AG04449 (cell line): ENCODE data around the gene RWDD1.
A peak's percentile ranks its signal among the peaks of the same experiment; 100 is the strongest.

ENCODE experiments used
- CTCF ChIA-PET: fragments of 350-600 bp; formaldehyde crosslinking; extraction: SDS; loops from one replicate; lab custom pipeline; 2021; ENCODE audit warnings: antibody characterized with exemption; lab: Yijun Ruan, JAX
- POLR2A ChIA-PET: fragments of 400-600, 350-600 bp; formaldehyde crosslinking; extraction: SDS; loops from one replicate; lab custom pipeline; 2020; ENCODE audit warnings: antibody characterized with exemption, inconsistent platforms; lab: Yijun Ruan, JAX
- DNase-seq: peaks from one replicate; pipeline ENCODE4 v3.0.0-alpha.2; 2010; ENCODE audit warnings: low read depth, low spot score
- H3K4me3 ChIP-seq: 2 replicates; pipeline ENCODE4 v1.5.1; 2011; ENCODE audit warnings: low read depth, mild to moderate bottlenecking, control low read depth, low read length
- CTCF ChIP-seq: IDR thresholded peaks from one replicate; pipeline ENCODE4 v1.5.1; 2011; ENCODE audit warnings: mild to moderate bottlenecking, moderate library complexity, low read length, control low read depth, inconsistent platforms; ENCODE audit not compliant: insufficient read depth; ENCODE audit errors: missing control alignments

Gene RWDD1

GRCh38 chr6:116536216-116536621 is 35.1 kb upstream of the RWDD1 start:
- POLR2A ChIA-PET = interaction anchor here (1.2 kb wide), 1 partner anchor 257 kb away, joined by 3 read pairs; the partner anchor contains the start of gene TSPYL1
- no peak for DNase-seq
- no peak overlapping the region for H3K4me3 ChIP-seq
- TF ChIP-seq CTCF = peak; percentile 37
- CTCF ChIA-PET = interaction anchor here (1.0 to 9.6 kb wide), 19 partner anchors 11 to 268 kb away, joined by 3 to 188 read pairs (median 20); partner anchors contain the start of genes CALHM4, CALHM5, RWDD1 and TRAPPC3L

- POLR2A ChIA-PET = no interaction called here
These were observed 28.9 kb upstream of the RWDD1 start for GRCh38 chr6:116542426-116542825.

GRCh38 chr6:116543149-116543548 is 28.2 kb upstream of the RWDD1 start:
- TF ChIP-seq CTCF = no peak
- CTCF ChIA-PET = interaction anchor here (1.0 to 9.6 kb wide), 7 partner anchors 10 to 274 kb away, joined by 3 to 119 read pairs (median 8); partner anchors contain the start of gene CALHM5
- H3K4me3 ChIP-seq = no peak overlapping the region
- POLR2A ChIA-PET = no interaction called here
- DNase-seq = no peak

More at GRCh38 chr6:116542426-116542825, 28.9 kb upstream of the RWDD1 start:
- H3K4me3 ChIP-seq = no peak overlapping the region
- no peak for TF ChIP-seq CTCF
- CTCF ChIA-PET = interaction anchor here (0.8 to 9.6 kb wide), 12 partner anchors 8 to 273 kb away, joined by 3 to 119 read pairs (median 8); partner anchors contain the start of genes CALHM4 and CALHM5
- DNase-seq = no peak

DNA sequence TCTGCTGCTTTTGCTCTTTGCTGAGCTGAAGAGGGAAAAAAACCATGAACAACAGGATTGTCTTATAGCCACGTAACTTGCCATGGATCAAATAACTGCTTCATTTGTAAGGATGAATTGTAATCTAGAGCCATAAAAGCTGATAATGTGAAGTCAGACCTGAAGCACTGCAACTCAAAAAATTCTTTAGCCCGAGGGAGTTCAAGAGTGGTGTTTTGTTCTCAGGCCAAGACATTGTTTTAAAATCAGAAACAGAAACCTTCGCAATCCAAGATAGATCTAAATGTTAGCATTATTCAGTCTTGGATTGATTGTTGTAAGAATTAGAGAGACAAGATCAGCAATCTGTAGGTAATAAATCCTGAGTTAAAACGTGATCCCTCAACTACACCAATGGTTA is 25.7 kb upstream of the RWDD1 start, which contains the start of gene TRAPPC3L:
TSS of gene TRAPPC3L (minus strand) at position 34 of the 400 bp plus-strand sequence. CDS start 170 bp downstream, outside the sequence.
- DNase-seq = no peak
- no peak within 1 kb of the TSS for H3K4me3 ChIP-seq
- POLR2A ChIA-PET = no interaction called here
- no peak for TF ChIP-seq CTCF
- CTCF ChIA-PET = interaction anchor here (1.2 to 9.6 kb wide), 3 partner anchors 12 to 18 kb away, joined by 5 to 119 read pairs (median 66); no protein-coding TSS in a partner anchor

DNA sequence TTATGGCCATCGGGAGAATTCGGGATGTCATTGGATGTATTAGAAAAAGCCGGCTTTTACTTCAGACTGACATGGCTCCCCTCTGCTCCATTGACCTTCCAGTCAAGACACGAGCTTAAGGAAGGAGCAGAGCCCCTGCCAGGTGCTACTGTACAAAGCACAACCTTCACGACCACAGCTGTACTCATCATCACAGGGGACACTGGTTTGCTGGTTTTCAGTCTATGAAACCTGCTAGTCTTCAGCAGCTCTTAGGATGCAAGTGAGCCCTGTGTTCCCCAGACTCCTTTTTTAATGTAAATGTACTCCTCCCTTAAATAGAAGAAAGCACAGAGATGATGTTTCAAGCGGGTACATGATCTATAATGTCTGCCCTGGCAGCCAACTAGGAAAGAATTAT is 23.9 kb upstream of the RWDD1 start:
- TF ChIP-seq CTCF = no peak
- POLR2A ChIA-PET = no interaction called here
- H3K4me3 ChIP-seq = no peak overlapping the region
- DNase-seq = no peak
- CTCF ChIA-PET = interaction anchor here (0.9 to 8.3 kb wide), 5 partner anchors 9 to 15 kb away, joined by 3 to 66 read pairs (median 7); no protein-coding TSS in a partner anchor

DNA sequence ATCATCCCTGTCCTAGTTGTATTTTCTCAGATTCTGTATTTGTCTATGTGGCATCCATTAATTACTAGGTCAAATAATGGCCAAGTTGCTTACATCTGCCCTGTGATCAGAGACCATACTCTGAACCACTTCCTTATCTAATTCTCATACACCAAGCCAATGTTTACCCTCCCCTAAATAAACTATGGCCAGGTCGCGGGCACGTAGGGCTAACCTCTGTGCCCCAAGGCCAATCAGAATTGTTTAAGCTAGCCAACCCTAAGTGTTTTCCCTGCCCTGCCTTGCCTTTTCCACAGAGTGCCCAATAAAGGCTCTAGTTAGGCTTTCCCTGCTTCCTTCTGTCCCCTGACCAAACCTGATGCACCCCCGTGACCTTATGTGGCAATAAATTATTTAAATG is 20.5 kb upstream of the RWDD1 start:
- CTCF ChIA-PET = interaction anchor here (0.8 to 8.3 kb wide), 9 partner anchors 9 to 296 kb away, joined by 3 to 66 read pairs (median 3); partner anchors contain the start of genes CALHM5 and RWDD1
- DNase-seq = no peak

More for the DNA sequence above, 20.5 kb upstream of the RWDD1 start:
- POLR2A ChIA-PET = no interaction called here
- TF ChIP-seq CTCF = no peak
- no peak overlapping the region for H3K4me3 ChIP-seq
